ENCODE data around the gene MAP6. TPM values are rescaled to one million over a fixed set of nuclear protein-coding genes. Genes with fewer than 3 reads are reported as not detected.

Gene MAP6
- total and polyA plus RNA-seq, 8 donors = 0.88 to 17.4 (median 2.5) TPM

GRCh38 chr11:75537740-75538139 lies 131.1 kb downstream of the MAP6 start:
- intact Hi-C loops (cut with DNase I) = loop anchor here in 2 of 3 donors (10.0 kb wide), 2 partner anchors 93 to 253 kb away; no protein-coding TSS in a partner anchor
- no peaks in the 10 kb centered on the region for H3K27me3 ChIP-seq
- FAIRE-seq (no peak), ATAC-seq (no peak), DNase-seq (no peak)
- no peaks in the 10 kb centered on the region for H3K4me1 ChIP-seq
- H3K27ac ChIP-seq = no peak overlapping the region
- 67 to 76% methylated on average over 5 of the region's 5 CpGs for WGBS, 2 donors
- H3K36me3 ChIP-seq = no peaks in the 10 kb centered on the region
- TF ChIP-seq CTCF (IDR thresholded peaks at IDR 0.05) = no peak
- H3K4me3 ChIP-seq = no peak overlapping the region
- no peaks in the 10 kb centered on the region for H3K9me3 ChIP-seq

Other genes starting within 250 kb of the MAP6 start
- gene KLHL35, start 235.8 kb downstream of the MAP6 start, total RNA-seq = 1 to 10 TPM in 5 of 6 donors, under 1 TPM in 1; 0.97 to 3.1 (median 1.7) TPM
- 1 to 10 TPM; 1.7 to 2.5 TPM for gene KLHL35, start 235.8 kb downstream of the MAP6 start, polyA plus RNA-seq
- 10 to 100 TPM; 24.3 to 72.7 (median 31.8) TPM for gene GDPD5, start 143.1 kb downstream of the MAP6 start, total RNA-seq
- gene GDPD5, start 143.1 kb downstream of the MAP6 start, polyA plus RNA-seq = 10 to 100 TPM; 33.4 to 92.9 TPM
- gene SERPINH1, start 106.8 kb downstream of the MAP6 start, total RNA-seq = 10 to 100 TPM in 5 of 6 donors, 1 to 10 TPM in 1; 9.3 to 87.7 (median 18.2) TPM
- gene SERPINH1, start 106.8 kb downstream of the MAP6 start, polyA plus RNA-seq = 10 to 100 TPM; 22.7 to 25.9 TPM
- gene MOGAT2, start 48.8 kb upstream of the MAP6 start, total RNA-seq = under 1 TPM in 1 of 6 donors, not detected in 5; 0.09 TPM
- gene MOGAT2, start 48.8 kb upstream of the MAP6 start, polyA plus RNA-seq = under 1 TPM; 0.08 to 0.09 TPM
- gene DGAT2, start 99.7 kb upstream of the MAP6 start, total RNA-seq = 10 to 100 TPM in 2 of 6 donors, 1 to 10 TPM in 1, under 1 TPM in 3; 0.56 to 15.7 (median 1.2) TPM
- gene DGAT2, start 99.7 kb upstream of the MAP6 start, polyA plus RNA-seq = 1 to 10 TPM; 3.0 to 4.0 TPM
- gene UVRAG, start 146.2 kb upstream of the MAP6 start, total RNA-seq = 10 to 100 TPM in 2 of 6 donors, 1 to 10 TPM in 4; 5.1 to 17.2 (median 8.6) TPM
- gene UVRAG, start 146.2 kb upstream of the MAP6 start, polyA plus RNA-seq = 1 to 10 TPM; 3.3 to 5.7 TPM